Activated CD4-positive, alpha-beta T cell treated with anti-CD3 and anti-CD28 coated beads, Interleukin-10, Interleukin-2, amounts not matched to agents 100 ng/mL and 50 ng/mL, durations not matched to agents 16 hours and 8 hours (primary cell): Measurements from ENCODE around the gene ZNF207.
"Not testable (repeated sequence)": the region's sequence is repeated elsewhere in the genome, so short reads cannot be mapped to it uniquely, and the experiment has no call there.

Source experiments
- DNase-seq: peaks from one replicate; pipeline ENCODE4 v3.0.0-alpha.2; 2020

Gene ZNF207

DNA sequence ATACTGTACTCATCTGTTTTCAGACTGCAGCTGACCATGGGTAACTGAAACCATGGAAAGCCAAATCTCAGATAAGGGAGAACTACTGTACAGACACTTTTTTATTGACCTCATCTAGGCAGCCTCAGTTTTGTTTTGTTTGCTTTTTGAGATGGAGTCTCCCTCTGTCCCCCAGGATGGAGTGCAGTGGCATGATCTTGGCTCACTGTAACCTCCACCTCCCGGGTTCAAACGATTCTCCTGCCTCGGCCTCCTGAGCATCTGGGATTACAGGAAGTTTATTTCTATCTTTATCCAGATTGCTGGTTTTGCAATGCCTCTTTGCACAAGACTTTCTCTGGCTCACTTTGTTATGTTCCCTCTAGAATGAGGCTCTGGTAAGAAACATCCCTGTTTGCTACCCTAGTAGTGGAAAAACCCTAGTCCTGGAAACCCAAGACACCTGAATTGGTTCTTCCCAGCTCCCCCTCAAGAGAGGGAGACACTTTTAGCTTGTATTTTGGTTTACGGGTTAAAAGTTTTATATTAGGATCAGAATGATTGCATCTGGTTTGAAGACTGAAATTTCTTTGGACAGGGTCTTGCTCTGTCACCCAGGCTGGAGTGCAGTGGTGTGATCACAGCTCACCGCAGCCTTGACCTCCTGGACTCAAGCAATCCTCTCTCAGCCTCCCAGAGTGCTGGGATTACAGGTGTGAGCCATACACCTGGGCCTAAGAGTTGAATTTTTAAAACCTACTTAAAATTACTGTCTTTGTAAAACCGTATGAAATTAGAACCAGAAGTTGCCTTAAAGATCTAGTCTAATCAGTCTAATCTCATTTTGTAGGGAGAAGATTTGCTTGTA is 38.9 kb downstream of the ZNF207 start:
- DNase-seq = no peak

DNA sequence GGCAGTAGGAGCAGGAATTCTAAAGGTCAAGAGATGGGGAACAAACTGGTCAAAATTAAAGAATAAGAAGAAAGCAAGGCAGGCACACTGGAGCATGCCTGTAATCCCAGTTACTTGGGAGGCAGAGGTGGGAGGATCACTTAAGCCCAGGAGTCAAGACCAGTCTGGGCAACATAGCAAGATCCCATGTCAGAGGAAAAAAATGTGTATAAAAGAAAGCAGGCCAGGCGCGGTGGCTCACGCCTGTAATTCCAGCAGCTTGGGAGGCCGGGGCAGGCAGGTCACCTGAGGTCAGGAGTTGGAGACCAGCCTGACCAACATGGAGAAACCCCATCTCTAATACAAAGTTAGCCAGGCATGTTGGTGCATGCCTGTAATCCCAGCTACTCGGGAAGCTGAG is 43.9 kb downstream of the ZNF207 start:
- no peak for DNase-seq

DNA sequence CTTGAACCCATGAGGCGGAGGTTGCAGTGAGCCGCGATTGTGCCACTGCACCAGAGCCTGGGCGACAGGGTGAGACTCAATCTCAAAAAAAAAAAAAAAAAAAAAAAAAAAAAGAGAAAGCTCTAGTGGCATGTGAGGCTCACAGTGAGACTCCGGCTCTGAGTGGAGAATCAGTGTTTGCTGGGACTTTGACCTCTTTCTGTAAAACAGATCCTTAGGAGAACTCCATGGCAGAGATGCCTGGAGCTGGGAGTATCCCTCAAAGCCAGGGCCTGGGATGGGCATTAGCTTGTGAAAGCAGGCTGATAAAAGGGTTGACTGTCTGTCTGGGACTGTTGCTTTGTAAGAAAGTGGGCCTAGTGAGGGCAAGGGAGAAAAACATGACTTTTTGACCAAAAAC is 46.4 kb downstream of the ZNF207 start:
- no peak for DNase-seq

DNA sequence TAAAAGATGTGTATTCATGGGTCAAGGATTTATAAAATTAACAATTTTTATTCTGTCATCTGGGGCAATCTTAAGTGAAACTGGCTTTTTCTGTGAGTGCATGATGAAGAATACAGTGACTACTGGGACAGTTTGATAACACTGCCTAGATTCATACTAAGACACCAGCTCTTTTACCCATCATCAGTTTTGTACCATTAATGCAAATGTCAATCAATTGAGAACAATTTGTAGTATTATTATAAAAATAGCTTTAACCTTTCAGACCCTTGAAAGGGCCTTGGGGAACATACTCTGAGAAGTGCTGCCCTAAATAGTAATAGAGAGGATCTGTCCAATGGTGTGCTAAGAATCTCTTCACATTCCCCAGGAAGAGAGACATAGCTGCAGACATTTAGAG is 49.0 kb downstream of the ZNF207 start:
- DNase-seq = no peak

DNA sequence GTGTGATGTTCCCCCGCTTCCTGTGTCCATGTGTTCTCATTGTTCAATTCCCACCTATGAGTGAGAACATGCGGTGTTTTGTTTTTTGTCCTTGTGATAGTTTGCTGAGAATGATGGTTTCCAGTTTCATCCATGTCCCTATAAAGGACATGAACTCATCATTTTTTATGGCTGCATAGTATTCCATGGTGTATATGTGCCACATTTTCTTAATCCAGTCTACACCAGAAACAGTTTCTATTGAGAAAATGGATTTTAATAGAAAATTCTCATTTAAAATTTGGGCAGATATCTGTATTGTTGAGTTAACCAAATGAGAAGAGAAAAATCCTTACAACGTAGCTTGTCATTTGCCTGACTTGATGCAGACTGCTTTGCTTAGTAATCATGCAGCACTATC is 60.1 kb downstream of the ZNF207 start:
- not testable (repeated sequence) for DNase-seq

DNA sequence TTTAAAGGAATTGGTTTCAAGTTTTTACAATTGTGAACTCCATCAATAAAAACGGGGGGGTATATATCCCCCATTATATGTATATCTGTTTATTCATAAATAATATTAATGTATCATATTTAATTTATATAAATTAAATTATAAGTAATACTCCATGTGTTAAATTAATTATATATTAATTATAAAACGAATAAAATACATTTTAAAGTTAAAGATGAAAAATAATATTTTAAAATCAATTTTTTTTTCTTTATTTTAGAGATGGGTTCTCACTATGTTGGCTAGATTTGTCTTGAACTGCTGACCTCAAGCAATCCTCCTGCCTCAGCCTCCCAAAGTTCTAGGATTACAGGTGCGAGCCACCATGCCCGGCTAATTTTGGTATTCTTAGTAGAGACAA is 76.9 kb downstream of the ZNF207 start:
- no peak for DNase-seq

DNA sequence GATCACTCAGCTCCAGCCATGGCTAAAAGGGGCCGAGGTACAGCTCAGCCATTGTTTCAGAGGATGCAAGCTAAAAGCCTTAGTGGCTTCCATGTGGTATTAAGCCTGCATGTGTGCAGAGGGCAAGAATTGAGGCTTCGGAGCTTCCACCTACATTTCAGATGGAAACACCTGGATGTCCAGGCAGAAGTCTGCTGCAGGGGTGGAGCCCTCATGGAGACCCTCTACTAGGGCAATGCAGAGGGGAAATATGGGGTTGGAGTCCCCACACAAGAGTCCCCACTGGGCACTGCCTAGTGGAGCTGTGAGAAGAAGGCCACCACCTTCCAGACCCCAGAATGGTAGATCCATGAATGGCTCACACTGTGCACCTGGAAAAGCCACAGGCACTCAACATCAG is 79.6 kb downstream of the ZNF207 start:
- DNase-seq = no peak
